K562 (cell line): Measurements from ENCODE around the gene RPL15. TPM values are rescaled to one million over a fixed set of nuclear protein-coding genes. Genes with fewer than 3 reads are reported as not detected.

ENCODE experiments used
- ATF3 ChIP-seq, 2 experiments: fragments of 450-650 bp in 1 of 2; sonication (generic) in 1 of 2; formaldehyde crosslinking in 1 of 2; IDR thresholded peaks in 1 of 2; conservative IDR thresholded peaks in 1 of 2; 2 replicates each; pipeline versions ENCODE4 v1.6.1 to v1.8.1; 2016 to 2023; ENCODE audit warnings: mild to moderate bottlenecking in 2 of 2, moderate library complexity in 2 of 2, inconsistent platforms in 1 of 2, missing genetic modification reagents in 1 of 2
- BCLAF1 ChIP-seq, 2 experiments: fragments of 450-650 bp in 1 of 2; IDR thresholded peaks; 2 replicates each; pipeline ENCODE4 v1.6.1; 2011 to 2017; ENCODE audit warnings: low read depth in 2 of 2, antibody characterized with exemption in 1 of 2, borderline replicate concordance in 1 of 2, low read length in 1 of 2, mild to moderate bottlenecking in 1 of 2, mixed read lengths in 1 of 2; ENCODE audit not compliant: control insufficient read depth in 1 of 2
- BRD9 ChIP-seq: fragments of 450-650 bp; IDR thresholded peaks from 2 replicates; pipeline ENCODE4 v1.6.1; 2018; ENCODE audit warnings: low read depth; ENCODE audit not compliant: partially characterized antibody
- CBX3 ChIP-seq, 2 experiments: IDR thresholded peaks; 1 replicate in 1 of 2; 2 replicates in 1 of 2; pipeline ENCODE4 v1.6.1; 2012; ENCODE audit warnings: inconsistent platforms in 2 of 2, low read length in 2 of 2, borderline replicate concordance in 1 of 2, control low read depth in 1 of 2
- EP400 ChIP-seq: fragments of 450-650 bp; IDR thresholded peaks from 2 replicates; pipeline ENCODE4 v1.6.1; 2017; ENCODE audit warnings: antibody characterized with exemption, mild to moderate bottlenecking, moderate library complexity
- FOS ChIP-seq: IDR thresholded peaks from 3 replicates; pipeline ENCODE4 v1.6.1; 2011; ENCODE audit not compliant: insufficient read length; ENCODE audit errors: extremely low read depth
- GTF2A2 ChIP-seq: IDR thresholded peaks from 2 replicates; pipeline ENCODE4 v1.6.1; 2016; ENCODE audit warnings: mild to moderate bottlenecking, missing genetic modification characterization, missing compliant biosample characterization
- MAX ChIP-seq: sonication (generic); formaldehyde crosslinking; IDR thresholded peaks from 2 replicates; pipeline ENCODE4 v1.9.0; 2022; ENCODE audit warnings: mild to moderate bottlenecking, missing genetic modification reagents
- MCM7 ChIP-seq, 2 experiments: fragments of 450-650 bp; IDR thresholded peaks; 2 replicates each; pipeline ENCODE4 v1.6.1; 2016 to 2018
- MTA1 ChIP-seq: fragments of 450-650 bp; IDR thresholded peaks from 2 replicates; pipeline ENCODE4 v1.6.1; 2017; ENCODE audit warnings: borderline replicate concordance
- NR1H2 ChIP-seq: sonication (generic); formaldehyde crosslinking; IDR thresholded peaks from 2 replicates; pipeline ENCODE4 v1.4.0; 2020; ENCODE audit warnings: mild to moderate bottlenecking, missing genetic modification reagents
- PHB2 ChIP-seq: fragments of 450-650 bp; IDR thresholded peaks from 2 replicates; pipeline ENCODE4 v1.6.1; 2017; ENCODE audit warnings: low read depth
- POLR2AphosphoS2 ChIP-seq: IDR thresholded peaks from 2 replicates; pipeline ENCODE4 v1.6.1; 2012; ENCODE audit warnings: low read length, improper control_type of control experiment
- RBM17 ChIP-seq: fragments of 200-400 bp; formaldehyde crosslinking; IDR thresholded peaks from 2 replicates; pipeline ENCODE4 v1.6.1; 2017; ENCODE audit warnings: low read depth, mild to moderate bottlenecking, low read length, borderline replicate concordance
- RFX5 ChIP-seq: IDR thresholded peaks from 2 replicates; pipeline ENCODE4 v1.6.1; 2011; ENCODE audit warnings: low read depth, mild to moderate bottlenecking, improper control_type of control experiment, low read length
- SLC30A9 ChIP-seq: fragments of 250-450 bp; sonication (Bioruptor Pico); IDR thresholded peaks from 2 replicates; pipeline ENCODE4 v1.8.0; 2022; ENCODE audit warnings: mild to moderate bottlenecking, moderate library complexity
- SNIP1 ChIP-seq: fragments of 450-650 bp; IDR thresholded peaks from 2 replicates; pipeline ENCODE4 v1.7.1; 2017; ENCODE audit warnings: low read depth, mild to moderate bottlenecking
- TAF1 ChIP-seq: IDR thresholded peaks from 2 replicates; pipeline ENCODE4 v1.6.1; 2011; ENCODE audit warnings: mild to moderate bottlenecking, low read length, moderate library complexity; ENCODE audit not compliant: insufficient read depth, control insufficient read depth, severe bottlenecking; ENCODE audit errors: extremely low read depth
- TCF3 ChIP-seq: sonication (generic); formaldehyde crosslinking; IDR thresholded peaks from 2 replicates; pipeline ENCODE4 v1.4.0; 2020; ENCODE audit warnings: mild to moderate bottlenecking, missing genetic modification reagents
- ZBTB2 ChIP-seq: fragments of 450-650 bp; IDR thresholded peaks from 2 replicates; pipeline ENCODE4 v1.6.1; 2016; ENCODE audit warnings: antibody characterized with exemption
- ZNF280A ChIP-seq: fragments of 450-650 bp; IDR thresholded peaks from 2 replicates; pipeline ENCODE4 v1.6.1; 2018; ENCODE audit warnings: mild to moderate bottlenecking, low read depth; ENCODE audit not compliant: partially characterized antibody
- polyA plus RNA-seq, 8 experiments: library from polyadenylated mRNA; depleted of rRNA in 4 of 8; stranded (reverse) in 5 of 8; unstranded in 3 of 8; fragments of >200 nt; fragmentation: Nextera tagmentation in 2 of 8; fragmentation: Illumina TruSeq in 1 of 8; extraction: Ambion mirVana in 2 of 8; extraction: Trizol in 1 of 8; gene quantifications; 2 replicates each; pipeline versions ENCODE4 v1.2.1 to v1.2.3, GENCODE V29; 2011 to 2014; ENCODE audit warnings: inconsistent platforms in 1 of 8, missing spikeins in 1 of 8
- total RNA-seq, 7 experiments: library from RNA; depleted of rRNA in 6 of 7; stranded (reverse); fragments of >200 nt in 6 of 7; fragmentation: Illumina TruSeq in 2 of 7; extraction: Trizol in 2 of 7; gene quantifications; 2 replicates each; pipeline versions ENCODE4 v1.2.1 to v1.2.3, GENCODE V29; 2011 to 2021; ENCODE audit warnings: low replicate concordance in 1 of 7

The RPL15 gene
- total and polyA plus RNA-seq, 9 of the 15 experiments (the other 6 are each of a cell fraction or from before 2014, with no cell fraction given): 2,393 to 8,850 (median 3,928) TPM

- no peak for TF ChIP-seq MAX (CRISPR knock-in tag)
- TF ChIP-seq NR1H2: no peak
- no peak for TF ChIP-seq RBM17
- TF ChIP-seq TAF1: no peak
- no peak for TF ChIP-seq TCF3
- TF ChIP-seq MCM7 (IDR thresholded peaks at IDR 0.05): peak in 1 of 2 experiments; percentile 46; a peak in 1 of 4 replicates
- TF ChIP-seq POLR2AphosphoS2: no peak
- TF ChIP-seq EP400: 0 out of 2 replicates have a peak, but pooled peaks have one; percentile 7
- peak; percentile 29 for TF ChIP-seq ATF3 (IDR thresholded peaks at IDR 0.05)
- TF ChIP-seq ATF3 (CRISPR knock-in tag; conservative IDR thresholded peaks at IDR 0.05): no peak
- TF ChIP-seq GTF2A2 (tag): no peak
- TF ChIP-seq BCLAF1 (IDR thresholded peaks at IDR 0.05; ENCODE audit: borderline replicate concordance in 1 of 2, control insufficient read depth in 1 of 2, low read depth in 2 of 2, low read length in 1 of 2): no peak
- 0 out of 2 replicates have a peak, but pooled peaks have one; percentile 50 for TF ChIP-seq MTA1
- no peak for TF ChIP-seq RFX5
- TF ChIP-seq SLC30A9 (CRISPR knock-in tag): no peak
- TF ChIP-seq PHB2: 0 out of 2 replicates have a peak, but pooled peaks have one; percentile 50
- no peak for TF ChIP-seq SNIP1
- peak; percentile 39 for TF ChIP-seq ZNF280A
- TF ChIP-seq FOS: no peak
- peak; percentile 77 for TF ChIP-seq BRD9
- no peak for TF ChIP-seq CBX3 (IDR thresholded peaks at IDR 0.05; ENCODE audit: borderline replicate concordance in 1 of 2, low read length in 2 of 2)
- no peak for TF ChIP-seq ZBTB2
Measured at GRCh38 chr3:23915537-23916108, 1.3 kb upstream of the RPL15 start (continued).
